ENCODE measurements around the gene USP27X.

GRCh38 chrX:49912861-49913260 is 33.6 kb downstream of the USP27X start:
- TF ChIP-seq CTCF (IDR thresholded peaks at IDR 0.05) (no peak), POLR2A (IDR thresholded peaks at IDR 0.05) (no peak), POLR2AphosphoS5 (IDR thresholded peaks at IDR 0.05) (no peak)
